NCI-H146 treated with DMSO at 0.1 percent for 48 hours (cell line): ENCODE results near the gene PACS2.
"Not testable (repeated sequence)": the region's sequence is repeated elsewhere in the genome, so short reads cannot be mapped to it uniquely, and the experiment has no call there.

Source experiments
- DNase-seq: peaks from one replicate; lab custom pipeline; 2025; ENCODE audit not compliant: unreplicated experiment; lab: John Stamatoyannopoulos, UW

PACS2 gene

DNA sequence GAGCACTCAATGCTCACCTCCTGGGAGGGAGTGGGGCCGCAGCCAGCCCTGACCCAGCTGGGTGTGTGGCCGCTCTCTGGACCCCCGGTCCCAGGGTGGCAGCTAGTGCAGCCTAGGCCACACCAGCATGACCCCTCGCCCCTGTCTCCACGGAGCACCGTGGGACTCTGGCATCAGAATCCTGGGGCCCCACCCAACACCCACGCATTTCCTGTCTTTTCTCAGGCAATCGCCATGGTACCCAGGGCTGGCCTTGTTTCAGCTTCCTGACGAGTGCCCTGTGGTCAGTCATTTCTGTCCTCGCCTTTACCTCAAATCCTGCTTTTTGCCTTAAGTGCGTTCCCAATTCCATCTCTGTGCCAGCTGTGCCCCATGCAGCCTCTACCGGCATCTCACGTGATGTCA lies 15.9 kb downstream of the PACS2 start:
- no peak for DNase-seq

DNA sequence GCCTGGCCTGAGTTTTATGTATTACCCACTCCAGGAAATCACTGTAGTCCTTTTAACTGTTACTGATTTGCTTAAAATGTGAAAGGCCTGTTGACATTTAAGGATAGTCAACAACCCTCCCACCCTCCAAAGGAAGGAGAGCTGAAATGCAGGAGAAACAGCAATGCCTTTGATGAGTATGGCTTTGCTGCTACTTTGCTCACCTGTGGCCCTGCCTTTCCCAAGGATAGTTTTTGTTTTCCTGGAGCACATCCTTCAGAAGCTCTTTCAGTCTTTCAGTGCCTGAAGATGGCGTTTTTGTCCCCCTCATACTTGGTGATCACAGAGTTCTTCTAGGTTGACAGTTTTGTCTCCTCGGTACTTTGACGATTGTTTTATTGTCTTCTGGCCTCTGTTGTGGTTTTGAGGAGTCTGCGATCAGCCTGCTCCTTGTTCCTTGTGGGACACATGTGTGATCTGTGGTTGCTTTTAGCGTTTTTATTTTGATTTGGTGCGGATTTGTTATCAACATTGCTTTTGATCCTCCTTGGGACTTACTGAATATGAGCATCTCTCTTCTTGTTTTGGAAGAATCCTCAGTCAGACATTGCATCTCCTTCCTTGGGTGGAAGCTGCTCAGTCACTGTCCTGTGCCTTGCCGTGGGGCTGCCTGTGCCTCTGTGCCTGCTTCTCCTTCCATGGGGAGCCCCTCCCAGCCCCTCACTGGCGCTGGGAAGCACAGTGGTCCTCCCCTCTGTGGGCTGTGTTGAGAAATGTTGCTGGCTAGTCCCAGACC lies 17.2 kb downstream of the PACS2 start:
- no peak for DNase-seq

DNA sequence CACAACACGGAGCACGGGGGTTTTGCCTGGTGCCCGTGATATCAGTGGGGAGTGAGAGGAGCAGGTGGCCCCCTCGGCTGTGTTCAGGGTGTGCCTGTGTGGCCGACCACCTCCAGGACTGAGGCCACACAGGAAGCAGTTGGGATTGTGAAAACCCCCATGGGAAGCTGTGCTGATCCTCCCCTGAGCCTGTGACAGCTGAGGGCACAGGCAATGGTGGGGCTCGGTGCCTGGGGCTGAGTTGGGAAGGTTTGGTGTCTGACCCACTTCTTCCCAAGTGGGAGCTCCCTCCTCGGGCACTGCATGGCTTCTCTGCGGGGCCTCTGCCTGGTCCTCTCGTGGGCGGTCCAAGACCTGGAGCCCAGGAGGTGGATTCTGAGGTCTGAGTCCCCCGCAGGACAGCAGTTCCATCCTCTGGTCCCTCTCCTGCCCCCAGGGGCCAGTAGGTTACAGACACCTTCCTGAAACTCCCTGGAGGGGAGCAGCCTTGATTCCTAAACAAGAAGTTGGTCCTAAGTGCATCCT lies 17.9 kb downstream of the PACS2 start:
- no peak for DNase-seq

DNA sequence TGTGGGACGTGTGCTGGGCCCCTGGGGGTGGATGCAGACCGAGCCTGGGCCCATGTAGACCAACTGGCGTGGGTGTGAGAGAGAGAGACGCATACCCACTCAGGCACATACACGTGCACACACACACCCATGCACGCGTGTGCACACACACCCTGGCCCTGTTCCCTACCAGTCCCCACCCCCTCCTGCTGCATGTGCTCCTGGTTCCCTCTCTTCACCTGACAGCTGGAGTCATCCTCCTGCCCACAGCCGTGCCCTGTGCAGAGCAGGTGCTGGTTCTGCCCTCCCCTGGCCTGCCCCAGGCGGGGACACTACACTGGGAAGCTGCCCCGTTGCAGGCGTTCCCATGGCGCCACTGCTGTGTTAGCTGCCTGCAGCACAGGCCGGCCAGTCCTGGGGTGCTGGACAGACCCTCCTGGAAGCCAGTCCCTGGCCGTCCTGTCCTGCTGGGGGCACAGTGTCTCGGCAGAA lies 18.5 kb downstream of the PACS2 start:
- no peak for DNase-seq

DNA sequence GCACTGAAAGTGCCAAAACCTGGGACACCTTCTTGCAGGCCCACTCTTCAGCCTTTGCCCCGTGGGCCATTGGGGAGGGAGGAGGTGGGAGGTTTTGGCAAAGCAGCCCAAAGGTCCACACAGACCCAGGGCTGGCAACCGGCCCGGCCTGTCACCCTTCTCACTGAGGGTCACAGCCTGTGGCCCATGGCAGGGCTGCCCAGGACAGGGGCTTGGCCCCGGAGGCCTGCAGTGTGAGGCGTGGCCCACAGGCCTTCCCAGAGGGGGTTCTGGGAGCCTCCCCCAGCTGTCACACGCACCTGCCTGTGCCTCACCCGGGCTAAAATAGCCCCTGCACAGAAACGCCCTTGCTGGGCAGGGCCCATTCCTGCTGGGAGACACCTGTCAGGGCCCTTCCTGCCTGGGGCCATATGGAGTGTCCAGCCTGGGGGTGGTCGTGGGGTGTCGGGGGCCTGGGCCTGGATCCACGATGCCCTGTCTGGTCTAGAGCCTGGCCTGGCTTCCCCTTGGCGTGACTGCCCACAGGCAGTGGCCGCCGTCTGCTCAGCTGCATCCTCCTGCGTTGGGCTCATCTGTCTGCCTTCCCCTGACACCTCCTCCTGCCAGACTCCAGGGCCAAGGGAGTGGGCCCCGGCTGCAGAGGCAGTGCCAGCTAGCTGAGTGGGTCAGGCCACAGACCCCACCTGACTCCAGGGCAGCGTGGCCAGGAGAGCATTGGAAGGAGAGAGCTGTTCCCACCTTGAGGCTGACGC lies 19.2 kb downstream of the PACS2 start:
- DNase-seq, result peak; percentile 62

DNA sequence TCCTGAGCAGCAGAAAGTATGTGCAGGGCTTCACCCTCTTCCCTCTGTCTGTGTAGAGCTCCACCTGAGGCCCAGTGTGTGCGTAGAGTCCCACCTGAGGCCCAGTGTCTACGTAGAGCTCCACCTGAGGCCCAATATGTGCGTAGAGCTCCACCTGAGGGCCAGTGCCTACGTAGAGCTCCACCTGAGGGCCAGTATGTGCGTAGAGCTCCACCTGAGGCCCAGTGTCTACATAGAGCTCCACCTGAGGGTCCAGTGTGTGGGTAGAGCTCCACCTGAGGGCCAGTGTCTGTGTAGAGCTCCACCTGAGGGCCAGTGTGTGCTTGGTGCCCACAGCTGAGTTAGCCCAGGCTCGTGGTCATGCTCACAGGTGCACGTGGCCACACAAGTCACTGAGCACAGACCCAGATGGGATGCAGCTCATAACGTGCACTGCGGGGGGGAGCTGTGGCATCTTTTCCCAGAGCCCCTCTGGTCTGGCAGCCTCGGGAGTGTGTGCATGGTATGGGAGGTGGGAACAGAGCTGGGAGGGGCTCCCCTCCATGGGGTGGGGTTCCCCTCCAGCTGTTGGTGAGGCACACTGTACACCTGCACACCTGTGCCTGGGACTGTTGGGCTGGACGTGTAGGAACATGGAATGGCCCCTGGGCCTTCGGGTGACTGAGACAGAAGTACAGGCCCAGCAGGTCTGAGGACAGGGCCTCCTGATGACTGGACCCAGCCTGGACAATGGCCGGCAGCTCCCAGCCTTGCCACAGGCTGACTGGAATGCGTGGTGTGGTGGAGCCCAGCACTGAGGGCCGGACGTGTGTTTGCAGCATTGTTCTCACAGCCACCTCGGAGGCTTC lies 20.1 kb downstream of the PACS2 start:
- DNase-seq, result no peak

DNA sequence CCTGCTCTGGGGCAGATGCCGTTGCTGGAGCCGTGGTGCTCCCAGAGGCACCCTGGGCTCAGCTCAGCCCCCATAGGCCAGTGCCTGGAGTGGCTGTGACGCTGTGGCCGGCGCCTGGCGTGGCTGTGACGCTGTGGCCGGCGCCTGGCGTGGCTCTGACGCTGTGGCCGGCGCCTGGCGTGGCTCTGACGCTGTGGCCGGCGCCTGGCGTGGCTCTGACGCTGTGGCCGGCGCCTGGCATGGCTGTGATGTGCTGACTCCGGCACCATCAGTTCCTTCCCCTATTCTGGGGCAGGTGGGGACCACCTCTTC lies 20.6 kb downstream of the PACS2 start:
- DNase-seq, result not testable (repeated sequence)

DNA sequence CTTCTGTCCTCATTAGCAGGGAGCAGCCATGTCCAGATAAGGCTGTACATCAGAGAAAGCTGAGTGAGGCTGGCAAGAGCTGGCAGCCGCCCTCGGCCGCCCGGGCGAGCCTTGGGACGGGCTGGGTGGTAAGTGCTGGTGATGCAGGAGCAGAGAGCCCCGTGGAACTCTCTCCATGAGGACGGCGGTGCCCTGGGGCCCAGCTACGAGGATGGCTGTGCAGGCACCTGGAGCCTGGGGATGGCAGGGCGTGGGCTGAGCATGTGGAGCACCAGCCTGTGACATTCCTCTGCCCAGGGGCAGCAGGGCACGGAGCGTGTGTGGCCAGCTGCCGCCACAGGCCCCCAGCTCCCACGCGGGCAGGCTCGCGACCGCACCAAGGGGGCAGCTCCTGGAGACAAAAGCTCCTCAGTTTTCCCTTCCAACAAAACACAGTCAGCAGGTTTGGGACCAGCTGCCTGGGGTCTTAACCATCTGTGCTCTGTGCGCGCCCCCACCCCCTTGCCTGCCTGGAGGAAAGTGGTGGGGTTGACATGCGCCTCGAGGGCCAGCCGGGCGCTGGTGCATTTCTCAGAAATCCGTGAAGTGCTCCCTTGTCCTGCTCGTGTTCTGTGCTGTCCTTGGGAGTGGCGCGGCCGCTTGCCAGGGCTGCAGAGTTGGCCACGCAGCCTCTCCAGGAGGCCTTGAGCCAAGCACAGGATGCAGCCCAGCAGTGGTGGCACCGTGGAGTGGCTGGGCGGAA lies 21.4 kb downstream of the PACS2 start:
- no peak for DNase-seq

DNA sequence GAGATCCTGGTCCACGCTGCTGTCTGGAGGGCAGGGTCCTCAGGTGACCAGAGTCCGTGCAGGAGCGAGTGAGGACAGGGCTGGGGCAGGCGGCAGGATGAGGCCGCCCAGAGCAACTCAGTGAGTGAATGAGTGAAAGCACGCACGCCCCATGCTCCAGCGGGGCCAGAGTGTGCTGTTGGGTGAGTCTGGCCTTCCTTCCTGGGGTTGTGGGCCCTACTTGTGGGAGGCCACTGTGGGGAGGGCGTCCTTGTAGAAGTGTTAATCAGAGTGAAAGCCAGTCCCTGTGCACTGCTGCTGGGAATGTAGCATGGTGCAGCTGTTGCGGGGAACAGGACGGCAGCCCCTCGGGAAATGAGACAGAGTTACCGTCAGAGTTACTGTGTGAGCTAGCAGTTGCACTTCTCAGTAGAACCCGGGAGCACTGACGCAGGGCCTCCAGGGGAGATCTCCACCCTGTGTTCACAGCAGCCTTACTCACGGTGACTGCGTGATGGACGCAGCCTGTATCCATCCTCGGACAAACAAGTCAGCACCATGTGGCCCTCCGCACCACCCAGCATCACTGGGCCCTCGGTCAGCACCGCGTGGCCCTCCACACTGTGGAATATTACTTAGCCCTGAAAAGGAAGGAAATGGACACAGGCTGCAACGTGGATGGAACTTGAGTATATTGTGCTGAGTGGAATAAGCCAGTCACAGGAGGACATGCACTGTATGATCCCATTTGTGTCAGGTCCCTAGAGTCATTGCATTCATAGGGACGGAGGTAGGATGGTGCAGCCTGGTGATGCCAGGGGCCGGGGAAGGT lies 22.1 kb downstream of the PACS2 start:
- DNase-seq, result no peak

DNA sequence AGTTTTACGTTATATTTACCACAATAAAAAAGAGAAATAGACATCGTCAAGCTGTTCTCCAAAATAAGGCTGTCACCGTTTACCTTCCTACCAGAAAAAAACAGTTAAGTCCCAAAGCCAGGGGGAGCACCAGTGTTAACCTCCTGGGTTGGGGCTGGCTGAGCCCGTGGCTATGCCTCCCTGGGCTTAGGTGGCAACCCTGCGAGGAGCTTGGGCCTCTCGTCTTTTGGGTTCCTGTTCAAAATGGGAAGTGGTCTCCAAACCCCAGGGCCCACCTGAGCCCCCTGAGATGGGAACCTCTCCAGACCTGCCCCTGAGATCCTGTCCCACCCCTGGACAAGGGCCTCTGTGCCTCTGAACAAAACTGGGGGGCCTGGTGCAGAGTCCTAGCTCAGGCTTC lies 22.9 kb downstream of the PACS2 start:
- DNase-seq, result no peak

DNA sequence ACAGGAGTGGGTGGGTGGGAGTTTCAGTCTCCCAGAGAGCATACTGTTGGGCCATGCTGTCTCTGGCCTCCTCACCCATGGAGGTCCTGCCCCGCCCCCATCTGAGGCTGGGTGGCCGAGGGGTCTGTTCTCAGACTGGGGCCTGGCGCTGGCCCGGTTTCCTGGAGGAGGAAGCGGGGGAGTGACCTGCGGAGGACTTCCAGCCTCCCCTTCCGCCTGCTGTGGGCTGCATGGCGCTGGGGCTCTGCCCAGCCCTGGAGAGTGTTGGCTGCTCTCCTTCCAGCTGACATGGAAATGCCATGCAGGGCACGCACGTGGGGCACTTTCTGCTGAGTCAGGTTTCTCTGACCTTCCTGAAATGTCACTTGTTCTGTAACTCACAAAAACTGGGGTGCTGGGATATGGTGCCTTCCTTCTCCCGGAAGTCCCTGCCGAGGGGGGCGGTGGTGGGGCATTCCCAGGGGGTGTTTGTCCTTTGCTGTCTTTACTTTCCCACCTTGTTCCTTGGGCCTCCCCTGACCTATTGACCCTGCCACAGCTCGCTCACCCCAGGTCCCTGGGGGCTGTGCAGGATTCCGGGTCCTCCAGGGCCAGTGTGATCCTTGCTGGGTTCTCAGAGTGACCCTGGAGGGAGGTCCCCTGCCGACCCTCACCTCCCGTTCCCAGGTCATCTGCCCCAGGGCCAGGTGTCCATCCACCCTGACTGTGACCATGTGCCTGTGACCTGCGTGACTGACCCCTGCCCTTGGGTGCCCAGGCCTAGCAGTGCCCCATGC lies 23.6 kb downstream of the PACS2 start:
- DNase-seq, result no peak

DNA sequence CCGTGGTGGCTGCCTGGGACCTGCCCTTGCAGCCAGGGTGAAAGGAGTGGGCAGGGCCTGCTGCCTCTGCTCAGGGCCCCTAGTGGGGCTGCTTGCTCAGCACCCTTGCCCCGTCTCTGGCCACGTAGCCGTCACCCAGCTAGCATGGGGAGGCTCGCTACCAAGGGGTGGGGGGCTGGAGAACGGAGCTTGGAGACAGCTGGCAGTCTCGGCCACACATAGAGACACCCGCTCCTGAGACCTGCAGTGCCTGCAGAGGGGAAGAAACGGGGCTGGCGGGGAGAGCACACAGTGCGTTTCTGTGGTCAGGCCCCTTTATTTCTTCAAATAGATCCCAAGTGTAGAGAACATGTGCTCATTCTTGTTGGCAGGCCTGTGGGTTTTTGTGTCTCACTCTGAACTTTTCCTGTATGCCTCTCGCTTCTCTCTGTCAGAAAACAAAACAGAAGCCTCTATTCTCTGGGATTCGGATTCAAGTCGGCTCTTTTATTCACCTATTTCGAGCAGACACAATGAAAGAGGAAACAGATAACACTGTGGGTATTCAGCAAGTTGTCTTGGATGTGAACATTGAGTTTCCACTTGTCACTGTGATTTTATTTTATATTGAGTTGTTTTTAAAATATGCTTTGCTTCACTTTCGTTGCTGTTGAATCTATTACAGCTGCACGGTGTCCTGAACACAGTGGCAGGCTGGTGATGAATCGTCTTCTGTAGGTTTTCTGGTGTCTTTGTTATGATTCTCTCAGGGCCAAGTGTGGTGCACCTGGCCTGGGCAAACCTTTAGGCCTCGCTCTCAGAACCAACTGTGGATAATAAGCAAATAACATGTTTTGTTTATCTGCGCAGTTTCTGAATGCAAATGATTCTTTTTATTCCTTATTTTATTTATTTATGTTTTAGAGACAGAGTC lies 26.5 kb downstream of the PACS2 start:
- DNase-seq, result no peak

DNA sequence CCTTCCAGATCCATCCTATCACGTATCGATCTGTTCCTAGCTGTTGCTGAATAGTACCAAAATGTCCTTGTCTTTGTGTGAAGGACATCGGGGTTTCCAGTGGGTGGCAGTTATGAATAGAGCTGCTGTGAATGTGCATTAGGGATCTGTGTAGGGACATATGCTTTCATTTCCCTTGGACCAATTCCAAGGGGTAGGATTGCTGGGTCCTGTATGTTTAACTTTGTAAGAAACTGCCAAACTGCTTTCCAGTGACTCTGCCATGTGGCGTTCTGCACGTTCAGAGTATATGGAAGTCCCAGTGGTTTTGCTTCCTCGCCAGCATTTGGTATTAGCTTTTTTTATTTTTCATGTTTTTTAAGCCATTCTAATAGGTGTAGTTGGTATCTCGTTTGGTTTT lies 28.6 kb downstream of the PACS2 start:
- DNase-seq, result no peak

DNA sequence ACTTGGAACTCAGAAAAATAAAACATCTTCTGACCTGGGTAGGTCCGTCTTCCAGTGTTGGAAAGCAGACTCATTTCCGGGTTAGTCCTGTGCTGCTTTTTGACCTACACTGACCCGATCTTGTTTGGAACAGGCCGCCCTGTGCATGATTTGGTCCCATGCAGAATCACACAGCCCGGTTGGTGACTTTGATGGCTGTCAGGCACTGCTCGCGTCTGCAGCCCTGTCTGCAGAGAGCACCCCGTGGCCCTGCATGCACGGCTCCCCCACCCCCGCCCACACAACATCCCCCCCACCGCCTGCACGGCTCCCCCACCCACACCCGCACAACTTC lies 31.6 kb downstream of the PACS2 start:
- no peak for DNase-seq

DNA sequence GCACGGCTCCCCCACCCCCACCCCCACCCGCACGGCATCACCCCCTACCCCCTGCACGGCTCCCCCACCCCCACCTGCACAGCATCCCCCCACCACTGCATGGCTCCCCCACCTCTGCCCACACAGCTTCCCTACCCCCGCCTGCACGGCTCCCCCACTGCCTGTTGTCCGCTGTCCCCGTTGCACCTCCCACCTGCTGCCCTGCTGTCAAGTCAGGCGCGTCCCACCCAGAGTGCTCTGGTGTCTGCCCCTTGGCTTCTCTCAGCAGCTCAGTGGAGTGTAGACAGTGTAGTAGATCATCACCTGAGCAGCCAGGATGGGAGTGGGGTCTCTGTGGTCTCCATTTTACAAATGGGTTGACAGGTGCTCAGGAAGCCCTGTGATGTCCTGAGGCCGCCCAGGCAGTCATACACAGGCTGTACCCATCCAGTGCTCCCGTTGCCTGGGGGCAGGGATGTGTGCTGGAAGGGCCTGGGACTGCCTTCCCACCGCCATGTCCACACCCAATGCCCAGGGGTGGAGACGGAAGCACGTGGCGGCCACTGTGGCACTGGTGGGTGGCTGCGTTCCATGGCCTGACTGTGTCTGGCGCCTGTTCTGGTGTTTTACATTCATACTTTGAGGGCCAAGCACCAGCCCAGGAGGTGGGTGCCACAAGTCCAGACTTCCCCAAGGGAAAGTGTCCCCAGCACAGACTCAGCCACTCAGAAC lies 32.5 kb downstream of the PACS2 start:
- no peak for DNase-seq

DNA sequence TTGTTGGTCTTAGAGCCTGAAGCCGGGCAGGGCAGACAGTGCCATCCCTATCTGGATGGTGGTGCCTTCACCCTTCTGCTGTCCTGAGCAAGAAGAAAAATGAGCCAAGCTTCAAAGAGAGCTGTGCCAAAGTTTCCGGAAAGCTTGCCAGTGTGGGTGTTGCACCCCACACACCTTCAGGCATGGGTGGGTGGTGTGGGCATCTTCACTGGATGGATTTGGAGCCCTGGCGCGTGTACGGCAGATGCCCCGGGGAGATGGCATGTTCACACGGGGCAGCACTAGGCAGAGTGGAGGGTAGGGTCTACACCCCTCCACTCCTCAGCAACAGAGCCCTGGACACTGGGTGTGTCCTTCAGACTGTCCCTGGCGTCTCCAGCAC lies 33.0 kb downstream of the PACS2 start:
- DNase-seq, result no peak

DNA sequence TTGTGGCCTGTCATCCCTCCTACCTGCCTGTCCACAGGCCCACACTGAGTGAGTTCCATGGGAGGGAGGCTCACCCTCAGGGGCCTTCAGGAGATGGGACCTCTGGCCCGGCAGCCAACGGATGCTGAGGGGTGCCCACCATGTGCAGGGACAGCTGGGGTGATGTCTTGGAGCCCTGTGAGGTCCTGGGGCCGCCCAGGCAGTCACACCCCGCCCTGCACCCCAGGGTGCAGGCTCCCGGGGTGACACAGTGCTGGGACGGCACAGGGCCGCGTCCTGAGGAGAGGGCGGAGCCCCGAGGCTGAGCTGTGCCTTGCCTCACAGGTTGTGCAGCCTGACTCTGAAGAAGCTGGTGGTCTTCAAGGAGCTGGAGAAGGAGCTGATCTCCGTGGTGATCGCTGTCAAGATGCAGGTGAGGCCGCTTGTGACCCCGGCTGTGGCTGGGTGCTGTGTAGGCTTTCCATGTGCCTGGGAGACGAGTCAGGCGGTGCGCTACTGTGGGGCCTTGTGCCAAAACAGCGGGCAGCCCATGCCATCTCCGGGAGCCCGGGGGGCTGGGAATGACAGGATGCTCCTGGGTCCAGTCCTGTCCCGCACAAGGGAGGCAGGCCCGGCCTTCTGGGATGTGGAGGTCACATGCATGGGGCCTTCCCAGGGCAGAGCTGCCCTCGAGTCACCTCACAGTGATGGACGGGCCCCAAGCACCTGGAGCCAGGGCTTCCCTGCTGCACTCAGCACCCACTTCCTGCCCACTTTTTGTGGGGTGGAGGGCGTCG lies 33.8 kb downstream of the PACS2 start:
- no peak for DNase-seq
